EH (cell line): Measurements from ENCODE around the gene NPNT.
"Not testable (repeated sequence)": the region's sequence is repeated elsewhere in the genome, so short reads cannot be mapped to it uniquely, and the experiment has no call there.

Source experiments
- DNase-seq: peaks from one replicate; pipeline ENCODE4 v3.0.0-alpha.2; 2015; ENCODE audit warnings: low read depth

The NPNT gene, protein sequence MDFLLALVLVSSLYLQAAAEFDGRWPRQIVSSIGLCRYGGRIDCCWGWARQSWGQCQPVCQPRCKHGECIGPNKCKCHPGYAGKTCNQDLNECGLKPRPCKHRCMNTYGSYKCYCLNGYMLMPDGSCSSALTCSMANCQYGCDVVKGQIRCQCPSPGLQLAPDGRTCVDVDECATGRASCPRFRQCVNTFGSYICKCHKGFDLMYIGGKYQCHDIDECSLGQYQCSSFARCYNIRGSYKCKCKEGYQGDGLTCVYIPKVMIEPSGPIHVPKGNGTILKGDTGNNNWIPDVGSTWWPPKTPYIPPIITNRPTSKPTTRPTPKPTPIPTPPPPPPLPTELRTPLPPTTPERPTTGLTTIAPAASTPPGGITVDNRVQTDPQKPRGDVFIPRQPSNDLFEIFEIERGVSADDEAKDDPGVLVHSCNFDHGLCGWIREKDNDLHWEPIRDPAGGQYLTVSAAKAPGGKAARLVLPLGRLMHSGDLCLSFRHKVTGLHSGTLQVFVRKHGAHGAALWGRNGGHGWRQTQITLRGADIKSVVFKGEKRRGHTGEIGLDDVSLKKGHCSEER

DNA sequence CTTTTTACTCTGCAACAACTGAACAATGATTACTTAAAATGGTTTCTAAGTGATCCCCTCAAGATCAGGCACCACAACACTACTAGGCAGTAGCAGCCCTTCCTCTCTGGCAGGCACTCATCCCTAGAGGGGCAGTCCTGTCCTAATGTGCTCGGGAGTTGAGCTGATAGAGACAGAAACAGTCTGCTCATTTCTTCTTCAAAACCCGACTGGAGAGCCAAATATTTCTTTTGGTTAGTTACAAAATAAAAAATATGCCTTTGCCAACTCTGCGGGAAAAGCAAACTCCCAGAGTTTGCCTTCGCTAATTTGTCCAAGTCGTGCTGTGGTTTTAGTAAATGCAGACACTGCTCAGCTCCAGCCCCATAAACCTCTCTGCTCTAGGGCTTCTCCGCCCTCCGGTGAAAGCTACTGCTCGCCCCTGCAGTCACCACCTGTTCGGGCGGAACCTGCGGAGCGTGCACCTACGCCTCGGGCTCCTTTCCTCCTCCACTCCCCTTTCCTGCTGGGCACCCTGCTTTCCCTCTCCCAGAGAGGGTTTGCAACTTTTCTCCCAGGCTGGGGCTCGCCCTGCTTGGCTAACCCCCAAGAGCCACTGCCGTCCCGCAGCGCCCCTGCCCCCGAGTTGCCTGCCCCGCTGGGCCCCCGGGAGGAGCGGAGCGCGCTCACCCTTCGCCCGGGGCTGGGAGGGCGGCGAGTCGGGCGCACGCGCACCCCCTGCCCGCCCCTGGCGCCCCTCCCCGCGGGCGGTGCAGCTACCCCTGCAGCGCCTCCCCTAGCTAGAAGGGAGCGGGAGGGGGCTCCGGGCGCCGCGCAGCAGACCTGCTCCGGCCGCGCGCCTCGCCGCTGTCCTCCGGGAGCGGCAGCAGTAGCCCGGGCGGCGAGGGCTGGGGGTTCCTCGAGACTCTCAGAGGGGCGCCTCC lies at the start of gene NPNT:
Gene NPNT, plus strand, starts transcription at position 812 of the 923 bp plus-strand sequence. CDS start 182 bp downstream, outside the sequence.
- peak; percentile 14 for DNase-seq

DNA sequence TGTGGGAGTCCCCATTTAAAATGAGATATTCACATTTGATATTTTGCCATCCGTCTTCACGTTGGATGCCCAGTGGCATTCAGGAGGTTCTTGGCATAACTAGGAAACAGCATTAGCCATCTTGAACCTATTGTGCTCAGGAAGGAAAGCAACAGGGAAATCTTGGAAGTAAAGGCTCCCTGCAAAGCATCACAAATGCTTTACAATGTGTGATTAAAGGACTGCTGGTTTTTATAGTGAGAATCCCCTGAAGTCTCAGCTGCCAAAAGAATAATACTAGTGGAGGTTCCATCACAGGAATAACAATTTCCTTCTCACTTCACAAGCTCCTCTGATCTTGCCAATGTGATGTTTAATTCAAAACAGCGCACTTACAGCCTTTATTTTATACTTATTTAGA lies 49.7 kb upstream of the NPNT start:
- no peak for DNase-seq

DNA sequence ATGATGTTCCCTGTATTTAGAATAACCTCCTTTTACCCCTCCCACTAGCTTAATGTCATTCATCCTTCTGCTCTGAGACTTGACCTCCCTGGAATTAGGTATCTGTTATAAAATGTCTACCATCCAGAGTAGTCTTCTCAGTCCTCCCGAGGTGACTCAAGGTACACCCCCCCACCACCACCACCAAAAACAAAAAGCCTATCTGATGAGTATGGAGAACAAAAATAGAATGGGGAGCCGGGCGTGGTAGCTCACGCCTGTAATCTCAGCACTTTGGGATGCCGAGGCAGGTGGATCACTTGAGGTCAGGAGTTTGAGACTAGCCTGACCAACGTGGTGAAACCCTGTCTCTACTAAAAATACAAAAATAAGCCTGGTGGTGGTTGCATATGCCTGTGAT lies 46.9 kb upstream of the NPNT start:
- not testable (repeated sequence) for DNase-seq

DNA sequence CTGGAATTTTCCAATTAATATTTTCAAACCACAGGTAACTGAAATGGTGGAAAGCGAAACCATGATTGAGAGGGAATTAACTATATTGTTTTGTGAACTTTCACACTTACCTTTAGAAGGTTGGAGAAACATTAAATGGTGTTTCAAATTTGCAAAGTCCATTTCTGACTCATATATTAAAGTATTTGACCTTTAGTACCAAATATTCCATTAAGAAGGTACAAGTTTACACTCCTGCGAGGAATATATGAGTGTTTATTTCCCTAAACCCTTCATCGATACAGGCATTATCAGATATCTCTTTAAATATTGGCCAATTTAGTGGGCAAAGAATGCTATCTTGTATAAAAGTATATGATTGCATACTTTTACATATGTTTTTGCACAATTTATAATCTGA lies 44.1 kb upstream of the NPNT start:
- no peak for DNase-seq

DNA sequence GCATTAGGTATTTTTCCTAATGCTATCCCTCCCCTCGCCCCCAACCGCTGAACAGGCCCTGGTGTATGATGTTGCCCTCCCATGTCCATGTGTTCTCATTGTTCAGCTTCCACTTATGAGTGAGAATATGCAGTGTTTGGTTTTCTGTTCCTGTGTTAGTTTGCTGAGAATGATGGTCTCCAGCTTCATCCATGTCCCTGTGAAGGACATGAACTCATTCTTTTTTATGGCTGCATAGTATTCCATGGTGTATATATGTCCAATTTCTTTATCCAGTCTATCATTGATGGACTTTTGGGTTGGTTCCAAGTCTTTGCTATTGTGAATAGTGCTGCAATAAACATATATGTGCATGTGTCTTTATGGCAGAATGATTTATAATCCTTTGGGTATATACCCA lies 43.0 kb upstream of the NPNT start:
- DNase-seq = not testable (repeated sequence)

DNA sequence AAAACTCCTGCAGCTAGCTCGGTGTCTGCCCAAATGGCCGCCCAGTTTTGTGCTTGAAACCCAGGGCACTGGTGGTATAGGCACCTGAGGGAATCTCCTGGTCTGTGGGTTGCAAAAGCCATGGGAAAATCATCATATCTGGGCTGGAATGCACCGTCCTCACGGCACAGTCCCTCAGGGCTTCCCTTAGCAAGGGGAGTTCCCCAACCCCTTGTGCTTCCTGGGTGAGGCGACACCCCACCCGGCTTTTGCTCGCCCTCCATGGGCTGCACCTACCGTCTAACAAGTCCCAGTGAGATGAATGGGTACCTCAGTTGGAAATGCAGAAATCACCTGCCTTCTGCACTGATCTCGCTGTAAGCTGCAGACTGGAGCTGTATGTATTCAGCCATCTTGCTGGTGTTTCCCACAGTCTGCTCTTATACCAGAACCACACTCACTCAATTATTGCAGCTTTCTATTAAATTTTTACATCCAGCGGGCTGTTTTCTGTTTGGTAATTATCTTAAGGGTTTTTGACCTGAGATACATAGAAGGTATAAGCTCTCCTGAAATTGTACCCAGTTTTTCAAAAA lies 36.7 kb upstream of the NPNT start:
- DNase-seq = no peak

DNA sequence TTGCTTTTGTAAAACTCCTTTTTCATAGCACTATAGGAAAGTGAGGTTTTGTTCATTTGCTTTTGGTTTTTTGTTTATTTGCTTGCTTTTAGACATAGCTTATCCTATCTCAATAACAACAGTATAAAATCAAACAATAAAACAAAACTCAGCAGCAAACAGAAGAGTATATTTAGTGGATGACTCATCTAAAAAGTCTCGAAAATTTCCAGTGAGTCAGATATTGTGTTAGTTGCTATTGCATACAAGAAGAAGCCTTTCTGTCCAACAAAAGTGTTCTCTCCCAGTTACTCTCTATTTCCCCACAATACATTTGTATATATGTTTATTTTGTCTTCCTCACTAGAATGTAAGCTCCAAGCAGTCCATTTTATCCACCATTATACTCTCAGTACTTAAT lies 36.0 kb upstream of the NPNT start:
- peak; percentile 72 for DNase-seq

DNA sequence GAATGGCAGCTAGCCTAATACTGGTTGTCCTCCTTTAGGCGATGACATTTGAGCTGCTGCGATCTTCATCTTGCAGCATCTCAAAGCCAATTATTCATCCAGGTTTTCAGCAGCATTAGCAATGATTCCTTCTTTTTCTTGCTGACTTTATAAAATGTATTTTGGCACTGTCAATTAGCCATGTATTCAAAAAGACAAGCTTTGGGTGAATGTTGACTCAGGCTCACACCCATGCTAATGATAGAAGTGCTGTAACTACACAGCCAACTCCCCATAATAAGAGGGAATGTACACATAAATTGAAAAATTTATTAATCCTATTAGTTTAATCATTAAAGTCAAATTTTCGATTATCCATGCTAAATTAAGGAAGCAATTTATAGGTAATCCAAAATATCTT lies 24.3 kb upstream of the NPNT start:
- DNase-seq = no peak

DNA sequence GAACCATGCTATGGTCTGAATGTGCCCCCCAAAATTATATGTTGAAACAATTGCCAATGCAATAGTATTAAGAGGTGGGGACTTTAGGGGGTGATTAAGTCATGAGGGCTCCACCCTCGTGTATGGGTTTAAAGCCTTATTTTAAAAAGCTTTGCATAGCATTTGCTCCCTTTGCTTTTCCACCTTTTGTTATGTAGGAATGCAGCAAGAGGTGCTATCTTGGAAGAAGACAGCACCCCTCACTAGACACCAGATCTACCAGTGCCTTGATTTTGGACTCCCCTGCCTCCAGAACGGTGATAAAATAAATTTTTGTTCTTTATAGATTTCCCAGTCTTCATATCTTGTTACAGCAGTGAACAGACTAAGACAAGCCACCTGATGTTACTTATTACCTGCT lies 23.3 kb upstream of the NPNT start:
- no peak for DNase-seq

DNA sequence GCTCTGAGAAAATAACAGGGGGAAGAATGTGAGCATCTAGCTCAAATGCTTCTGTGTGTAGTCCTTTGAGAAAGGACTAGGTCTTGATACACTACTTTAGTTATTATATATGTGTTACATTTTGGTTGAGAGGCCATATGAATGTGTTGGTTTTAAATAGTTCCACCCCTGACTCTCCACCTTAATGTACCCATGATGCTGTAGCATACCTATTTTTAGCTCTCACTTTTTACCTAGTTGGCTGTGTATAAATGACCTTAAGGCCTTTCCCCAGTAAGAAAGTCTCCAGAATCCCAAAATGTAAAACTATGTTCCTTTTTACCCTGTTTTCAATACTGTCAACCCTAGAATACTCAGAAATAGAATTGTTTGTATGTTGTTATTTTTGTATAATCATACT lies 20.0 kb upstream of the NPNT start:
- no peak for DNase-seq

DNA sequence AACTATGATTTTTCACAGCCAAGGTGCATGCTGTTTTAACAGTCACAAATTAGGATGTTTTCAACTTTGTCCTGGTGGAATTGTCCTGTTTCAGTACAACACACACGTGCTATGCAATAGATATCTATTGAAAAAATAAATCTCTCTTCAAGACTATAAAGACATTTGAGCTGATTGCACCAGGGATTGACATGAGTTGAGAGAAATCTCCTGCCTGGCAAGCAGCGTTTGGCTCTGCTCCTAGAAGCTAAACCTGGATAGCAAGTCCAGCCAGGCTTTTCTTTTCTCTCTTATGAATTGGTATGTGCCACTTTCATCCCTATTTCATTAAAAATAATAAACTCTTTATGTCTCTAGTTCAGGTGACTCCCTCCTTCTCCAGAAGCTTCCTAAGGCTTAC lies 16.6 kb upstream of the NPNT start:
- no peak for DNase-seq

DNA sequence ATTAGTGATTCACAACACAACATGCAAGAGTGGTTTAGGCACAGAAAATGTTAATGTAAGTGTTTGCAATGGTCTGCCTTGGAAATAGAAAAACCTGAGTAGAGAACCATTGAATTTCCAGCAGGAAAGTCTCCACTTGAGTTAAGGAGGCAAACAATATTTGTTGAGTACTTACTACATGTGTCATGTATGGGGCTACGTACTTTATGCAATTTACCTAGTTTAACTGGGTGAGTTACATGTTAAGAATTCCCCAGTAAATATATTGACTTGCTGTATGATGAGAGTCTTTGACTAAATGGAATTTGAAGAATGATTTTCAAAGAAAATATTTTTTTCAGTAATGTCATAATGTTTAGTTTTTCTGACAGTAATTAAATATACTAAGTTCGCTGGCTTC lies 7.8 kb upstream of the NPNT start:
- no peak for DNase-seq

DNA sequence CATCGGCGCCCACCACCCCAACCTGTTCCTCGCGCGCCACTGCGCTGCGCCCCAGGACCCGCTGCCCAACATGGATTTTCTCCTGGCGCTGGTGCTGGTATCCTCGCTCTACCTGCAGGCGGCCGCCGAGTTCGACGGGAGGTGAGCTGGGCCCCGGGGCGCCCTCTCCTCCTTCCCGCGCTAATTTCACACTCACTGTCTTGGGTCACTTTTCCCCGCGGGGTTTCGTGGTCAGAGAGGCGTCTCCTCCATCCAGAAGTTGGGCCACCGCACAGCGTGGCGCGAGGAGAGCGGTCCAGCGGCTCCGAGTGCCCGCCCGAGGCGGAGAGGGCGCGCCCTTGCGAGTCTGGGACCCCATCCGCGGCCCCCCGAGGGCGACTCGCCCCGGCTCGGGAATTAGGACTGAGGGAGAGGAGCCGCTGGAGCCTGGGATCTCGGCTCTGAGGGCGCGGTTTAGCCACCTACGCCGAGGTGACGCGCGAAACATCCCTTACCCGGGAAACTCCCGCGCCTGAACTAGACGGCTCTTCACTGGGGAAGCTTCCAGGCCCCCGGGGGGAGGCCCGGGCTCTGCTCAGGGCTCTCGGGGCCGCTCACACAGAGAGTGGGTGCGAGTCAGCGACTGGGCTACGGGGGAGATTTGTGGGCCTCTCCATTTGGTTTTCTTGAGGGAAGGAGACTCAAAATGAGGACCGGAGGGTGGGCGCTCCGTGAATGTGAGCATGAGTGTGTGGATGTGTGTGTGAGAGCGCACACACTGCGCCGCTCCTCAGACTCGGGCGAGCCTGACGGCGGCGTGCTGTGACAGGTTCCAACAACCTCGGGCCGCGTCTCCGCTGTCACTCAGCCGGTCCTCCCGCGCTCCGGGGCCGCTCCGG lies 551 bp downstream of the NPNT start:
- no peak for DNase-seq

DNA sequence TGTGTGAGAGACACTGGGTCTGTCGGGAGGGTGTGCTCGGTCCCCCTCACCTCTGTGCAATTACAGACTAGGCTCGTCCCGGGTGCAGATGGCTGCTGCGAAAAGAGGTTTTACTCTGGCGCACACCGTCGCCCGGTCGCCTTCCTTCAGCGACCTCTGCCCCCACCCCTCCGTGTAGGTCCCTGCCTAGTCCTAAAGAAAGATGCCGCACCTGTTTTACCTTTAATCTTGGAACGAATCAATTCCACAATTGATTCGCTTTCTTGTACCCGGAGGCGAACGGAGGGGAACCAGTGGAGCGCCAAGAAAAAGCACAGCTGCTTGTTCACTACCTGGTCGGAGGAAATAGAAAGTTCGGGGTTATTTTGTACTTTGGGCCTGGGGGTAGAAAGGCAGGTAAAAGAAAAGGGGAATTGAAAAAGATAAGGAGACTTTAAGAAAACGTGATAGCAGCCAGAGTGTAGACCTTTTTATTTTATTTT lies 1.2 kb downstream of the NPNT start:
- no peak for DNase-seq

DNA sequence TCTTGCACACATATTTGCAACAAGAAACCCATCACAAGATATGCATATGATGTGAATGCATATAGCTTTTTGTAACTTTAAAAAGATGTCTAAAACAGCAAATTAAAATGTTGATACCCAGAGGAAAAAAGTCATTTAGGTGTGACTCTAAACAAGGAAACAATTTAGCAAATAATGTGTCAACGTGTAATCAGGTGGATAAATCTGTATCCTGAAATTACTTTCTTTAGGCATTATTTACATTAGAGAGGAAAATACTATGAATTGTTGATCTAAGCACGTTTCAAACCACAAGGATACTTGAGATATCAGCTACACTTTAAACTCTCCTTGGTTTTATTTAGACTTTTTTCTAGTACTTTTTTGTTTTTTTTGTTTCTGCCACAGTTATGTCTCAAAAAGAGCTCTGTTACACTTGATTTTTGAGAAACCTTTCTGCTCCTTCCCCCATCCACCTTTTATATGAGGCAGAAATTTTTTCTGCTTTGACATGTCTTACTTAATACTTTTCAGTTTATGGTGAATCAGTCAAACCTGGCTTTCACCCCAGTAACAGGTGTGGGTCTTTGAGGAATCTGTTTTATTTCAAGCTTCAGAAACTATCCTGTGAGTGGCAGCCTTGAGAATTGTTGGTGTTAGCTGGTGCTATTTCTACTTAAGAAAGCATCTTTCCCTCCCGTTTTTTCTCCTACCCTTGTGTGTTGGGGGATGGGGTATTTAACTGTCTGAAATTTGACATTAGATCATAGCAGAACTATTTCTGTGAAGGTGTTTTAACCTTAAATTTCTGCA lies 1.9 kb downstream of the NPNT start:
- no peak for DNase-seq

DNA sequence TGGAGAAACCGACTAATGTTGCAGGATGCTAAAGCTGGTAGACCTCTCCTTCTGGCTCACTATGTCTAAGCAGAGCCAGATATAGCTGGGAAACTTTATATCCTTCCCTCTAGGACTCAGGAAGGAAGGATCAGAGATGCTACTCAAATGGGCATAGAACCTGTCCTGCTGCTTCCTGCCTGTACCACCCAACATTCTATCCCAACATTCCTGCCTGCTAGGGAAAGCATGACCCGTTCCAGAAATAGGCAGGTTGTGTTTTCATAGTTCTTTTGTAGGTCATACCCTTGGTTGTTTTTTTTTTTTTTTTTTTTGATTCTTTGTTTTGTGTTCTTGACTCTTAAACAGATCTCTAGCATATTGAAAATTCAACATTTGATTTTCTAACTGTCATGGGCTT lies 5.3 kb downstream of the NPNT start:
- DNase-seq = no peak

DNA sequence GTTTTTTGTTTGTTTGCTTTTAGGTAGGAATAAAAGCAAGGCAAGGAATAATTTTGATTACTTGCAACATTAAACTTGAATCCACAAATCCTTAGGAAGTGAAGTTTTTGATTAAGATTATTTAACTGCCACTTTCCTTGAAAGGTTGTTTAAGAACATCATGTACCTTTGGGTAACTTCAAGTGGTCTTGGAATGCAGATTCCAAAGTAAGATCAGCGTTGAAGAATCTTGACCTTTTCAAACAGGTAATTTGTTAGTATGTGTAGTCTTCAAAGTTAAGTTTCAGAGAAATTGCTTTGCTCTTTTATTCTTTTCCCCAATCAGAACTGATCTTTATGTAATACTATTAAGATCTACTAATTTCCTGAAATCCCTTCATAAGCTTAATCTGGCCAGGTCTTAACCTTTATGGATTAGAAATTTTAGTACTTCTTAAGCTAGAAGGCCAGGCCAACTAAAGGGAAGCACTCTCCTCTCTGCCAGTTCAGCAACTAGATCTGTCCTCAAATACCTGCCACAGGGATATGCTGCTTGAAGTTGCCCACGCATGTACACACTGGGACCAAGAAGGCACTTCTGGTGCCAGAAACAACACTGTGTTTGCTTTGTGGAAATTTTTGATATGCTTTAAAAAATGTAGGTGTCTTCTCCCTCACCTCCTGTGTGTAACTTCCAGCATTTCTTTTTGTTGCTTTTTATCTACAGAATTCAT lies 7.4 kb downstream of the NPNT start:
- DNase-seq = no peak

DNA sequence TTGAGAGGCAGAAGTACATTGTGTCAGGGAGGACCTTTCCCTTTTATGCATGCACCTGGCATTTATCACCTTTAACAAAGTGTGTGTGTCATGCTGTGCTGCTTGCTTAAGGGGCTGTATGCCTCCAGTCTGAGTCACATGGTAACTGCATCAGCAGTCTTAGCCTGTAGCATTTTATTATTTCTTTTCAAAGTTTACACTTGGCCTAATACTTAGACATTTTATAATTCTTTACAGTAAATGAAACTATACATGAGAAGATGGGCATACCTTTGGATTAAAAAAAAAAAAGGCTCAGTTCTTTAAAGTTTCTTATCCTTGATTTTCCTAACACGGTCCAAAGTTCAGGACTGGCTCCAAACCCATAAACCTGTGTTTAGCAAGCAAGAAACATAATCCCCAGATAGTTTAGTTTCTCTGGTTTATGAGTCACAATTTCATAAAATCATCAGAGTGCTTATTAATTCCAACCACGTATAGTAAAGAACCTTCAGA lies 14.6 kb downstream of the NPNT start:
- no peak for DNase-seq

DNA sequence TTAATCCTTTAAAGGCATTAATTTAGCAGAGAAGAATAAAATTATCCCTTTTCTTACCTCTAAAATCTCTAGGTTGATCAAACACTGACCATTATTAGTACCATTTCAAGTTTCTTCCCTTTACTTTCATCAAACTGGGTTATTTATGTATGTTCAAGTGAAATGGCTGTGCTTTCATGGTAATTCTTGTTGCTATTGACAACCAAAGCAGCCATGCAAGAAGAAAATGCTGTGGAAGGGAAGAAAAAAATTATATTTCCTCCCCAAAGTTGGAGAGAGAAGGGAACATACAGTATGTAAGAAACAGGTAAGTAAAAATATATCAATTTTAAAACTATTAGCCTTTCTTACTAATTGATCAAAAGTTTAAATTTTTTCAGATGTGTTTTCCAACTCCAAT lies 16.2 kb downstream of the NPNT start:
- no peak for DNase-seq

DNA sequence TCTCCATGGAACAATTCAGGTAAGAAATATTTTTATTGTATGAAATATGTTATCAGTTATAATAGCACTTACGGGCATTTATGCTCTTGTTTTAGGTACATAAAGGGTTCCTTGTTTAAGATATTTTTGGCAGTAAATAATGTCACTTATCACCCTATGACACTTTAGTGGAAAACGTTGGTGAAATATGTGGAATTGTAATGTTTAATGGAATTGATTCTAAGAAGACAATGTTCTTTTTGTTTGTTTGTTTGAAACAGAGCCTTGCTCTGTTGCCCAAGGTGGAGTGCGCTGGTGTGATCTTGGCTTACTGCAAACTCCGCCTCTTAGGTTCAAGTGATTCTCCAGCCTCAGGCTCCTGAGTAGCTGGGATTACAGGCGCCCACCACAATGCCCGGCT lies 17.4 kb downstream of the NPNT start:
- DNase-seq = no peak
